Smooth muscle cell (in vitro differentiated cells): ENCODE results near the gene RAD51AP1. TPM values are rescaled to one million over a fixed set of nuclear protein-coding genes. Genes with fewer than 3 reads are reported as not detected.

Experiments used
- DNase-seq: peaks from one replicate; lab custom pipeline; 2025; ENCODE audit not compliant: unreplicated experiment; lab: John Stamatoyannopoulos, UW
- H2AFZ ChIP-seq: fragments of 200-600 bp; sonication (generic); 2 replicates; pipeline ENCODE4 v1.6.0; 2016; ENCODE audit warnings: antibody characterized with exemption, low read depth, mild to moderate bottlenecking
- H3F3A ChIP-seq: fragments of 200-600 bp; sonication (generic); 2 replicates; pipeline ENCODE4 v1.6.0; 2017; ENCODE audit warnings: antibody characterized with exemption, low read depth
- H3K27ac ChIP-seq: fragments of 200-600 bp; sonication (generic); 2 replicates; pipeline ENCODE4 v1.5.1; 2016; ENCODE audit warnings: low read depth, mild to moderate bottlenecking
- H3K27me3 ChIP-seq: fragments of 200-600 bp; sonication (generic); 2 replicates; pipeline ENCODE4 v1.6.1; 2016; ENCODE audit warnings: low read depth, mild to moderate bottlenecking
- H3K36me3 ChIP-seq: fragments of 200-600 bp; sonication (generic); 2 replicates; pipeline ENCODE4 v1.5.1; 2016; ENCODE audit warnings: low read depth
- H3K4me1 ChIP-seq: fragments of 200-600 bp; sonication (generic); 2 replicates; pipeline ENCODE4 v1.5.1; 2016; ENCODE audit warnings: low read depth
- H3K4me2 ChIP-seq: fragments of 200-600 bp; sonication (generic); 2 replicates; pipeline ENCODE4 v1.6.0; 2016; ENCODE audit warnings: mild to moderate bottlenecking
- H3K4me3 ChIP-seq: fragments of 200-600 bp; sonication (generic); 2 replicates; pipeline ENCODE4 v1.5.1; 2016; ENCODE audit warnings: mild to moderate bottlenecking
- H3K79me2 ChIP-seq: fragments of 200-600 bp; sonication (generic); 2 replicates; pipeline ENCODE4 v1.6.0; 2016; ENCODE audit warnings: low read depth, mild to moderate bottlenecking
- H3K9ac ChIP-seq: fragments of 200-600 bp; sonication (generic); 2 replicates; pipeline ENCODE4 v1.6.0; 2016; ENCODE audit warnings: low read depth
- H3K9me3 ChIP-seq: fragments of 200-600 bp; sonication (generic); replicated peaks from 2 replicates; pipeline ENCODE4 v1.5.1; 2016; ENCODE audit warnings: low read depth
- H4K20me1 ChIP-seq: fragments of 200-600 bp; sonication (generic); 2 replicates; pipeline ENCODE4 v1.6.0; 2016; ENCODE audit warnings: low read depth
- WGBS: methylation state at CpG from one replicate; pipeline ENCODE4 v1.1.7; 2016; ENCODE audit warnings: low lambda C conversion rate; 5-methylcytosine and 5-hydroxymethylcytosine counted together
- polyA plus RNA-seq: library from polyadenylated mRNA; unstranded; fragments of >200 nt; fragmentation: Nextera tagmentation; extraction: Ambion mirVana; gene quantifications from 2 replicates; pipeline ENCODE4 v1.2.1, GENCODE V29; 2016
- total RNA-seq: library from RNA; depleted of rRNA; stranded (reverse); fragments of >200 nt; gene quantifications from 2 replicates; pipeline ENCODE4 v1.2.3, GENCODE V29; 2014
- TF ChIP-seq, protein P1 (sequence below): fragments of 200-600 bp; sonication (generic); IDR thresholded peaks from 2 replicates; pipeline ENCODE4 v1.5.1; 2017; ENCODE audit warnings: borderline replicate concordance, mild to moderate bottlenecking, antibody characterized with exemption; ENCODE audit not compliant: insufficient read depth, poor library complexity, severe bottlenecking

RAD51AP1 gene
- total and polyA plus RNA-seq, 2 experiments from 2014 or later = 8.7 to 20.7 TPM

DNA sequence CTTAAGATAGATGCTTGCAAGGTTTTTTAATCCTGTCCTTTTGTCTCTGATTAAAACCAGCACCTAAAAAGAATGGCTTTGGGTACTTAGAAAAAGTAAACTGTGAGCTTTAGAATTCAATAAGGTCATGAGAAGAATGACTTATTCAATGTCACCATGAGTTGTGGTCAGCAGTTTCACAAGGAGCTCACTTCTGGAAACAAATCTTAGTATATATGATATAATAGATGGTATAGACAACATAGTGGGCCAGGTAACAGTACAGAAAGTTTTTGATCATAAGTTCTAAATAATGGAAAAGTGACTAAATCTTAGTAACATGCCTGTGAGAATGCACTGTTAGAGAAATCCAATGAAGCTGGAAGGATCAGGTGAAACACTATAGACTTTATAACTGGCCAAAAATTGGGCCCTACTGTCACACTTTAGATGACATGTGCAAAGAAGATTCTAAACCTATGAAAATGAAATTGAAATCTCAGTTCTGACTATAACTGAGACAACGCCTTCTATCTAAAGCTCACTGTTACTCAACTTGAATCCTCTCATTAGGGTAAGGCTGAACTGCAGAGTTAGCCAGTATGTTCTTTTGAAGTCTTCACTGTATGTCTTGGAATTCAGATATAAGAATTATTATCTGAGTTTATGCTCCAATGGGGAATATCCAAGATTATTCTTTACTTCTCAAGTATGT, 42.4 kb upstream of the RAD51AP1 start:
- Histone ChIP-seq H3F3A (no peaks in the 10 kb centered on the region), H3K4me2 (no peak overlapping the region), H3K27me3 (no peaks in the 10 kb centered on the region), H3K9ac (no peak overlapping the region), H3K36me3 (peaks cover 3% of the 10 kb centered on the region), H2AFZ (no peak overlapping the region), H3K4me3 (no peak overlapping the region), H3K79me2 (no peaks in the 10 kb centered on the region), H3K27ac (no peak overlapping the region), H3K9me3 (no peaks in the 10 kb centered on the region), H4K20me1 (no peaks in the 10 kb centered on the region), H3K4me1 (no peaks in the 10 kb centered on the region)
- WGBS = 100% methylated on average over 1 of the region's 1 CpG
- DNase-seq = no peak
- TF ChIP-seq, protein P1, sequence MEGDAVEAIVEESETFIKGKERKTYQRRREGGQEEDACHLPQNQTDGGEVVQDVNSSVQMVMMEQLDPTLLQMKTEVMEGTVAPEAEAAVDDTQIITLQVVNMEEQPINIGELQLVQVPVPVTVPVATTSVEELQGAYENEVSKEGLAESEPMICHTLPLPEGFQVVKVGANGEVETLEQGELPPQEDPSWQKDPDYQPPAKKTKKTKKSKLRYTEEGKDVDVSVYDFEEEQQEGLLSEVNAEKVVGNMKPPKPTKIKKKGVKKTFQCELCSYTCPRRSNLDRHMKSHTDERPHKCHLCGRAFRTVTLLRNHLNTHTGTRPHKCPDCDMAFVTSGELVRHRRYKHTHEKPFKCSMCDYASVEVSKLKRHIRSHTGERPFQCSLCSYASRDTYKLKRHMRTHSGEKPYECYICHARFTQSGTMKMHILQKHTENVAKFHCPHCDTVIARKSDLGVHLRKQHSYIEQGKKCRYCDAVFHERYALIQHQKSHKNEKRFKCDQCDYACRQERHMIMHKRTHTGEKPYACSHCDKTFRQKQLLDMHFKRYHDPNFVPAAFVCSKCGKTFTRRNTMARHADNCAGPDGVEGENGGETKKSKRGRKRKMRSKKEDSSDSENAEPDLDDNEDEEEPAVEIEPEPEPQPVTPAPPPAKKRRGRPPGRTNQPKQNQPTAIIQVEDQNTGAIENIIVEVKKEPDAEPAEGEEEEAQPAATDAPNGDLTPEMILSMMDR = no peak

DNA sequence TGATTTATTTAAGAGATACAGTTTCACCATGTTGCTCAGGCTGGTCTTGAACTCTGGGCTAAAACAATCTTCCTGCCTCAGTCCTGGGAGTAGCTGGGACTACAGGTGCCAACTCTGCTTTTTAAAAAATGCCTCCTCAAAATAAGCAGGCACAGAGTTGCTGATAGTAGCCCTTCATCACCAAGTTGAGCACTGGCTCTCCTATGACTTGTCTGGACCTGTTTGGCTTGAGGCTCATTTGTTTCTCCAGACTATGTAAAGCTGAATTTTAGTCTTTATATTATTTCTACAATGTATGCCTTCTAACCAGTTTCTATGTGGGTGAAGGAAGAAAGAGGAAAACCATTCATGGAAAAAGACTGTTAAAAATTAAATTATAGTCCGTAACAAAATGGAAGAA, 39.5 kb upstream of the RAD51AP1 start:
- Histone ChIP-seq H2AFZ (no peak overlapping the region), H3K4me2 (no peak overlapping the region), H3K4me1 (no peaks in the 10 kb centered on the region), H3K27ac (no peak overlapping the region), H3F3A (no peaks in the 10 kb centered on the region), H4K20me1 (no peaks in the 10 kb centered on the region), H3K79me2 (no peaks in the 10 kb centered on the region), H3K9ac (no peak overlapping the region), H3K27me3 (no peaks in the 10 kb centered on the region), H3K4me3 (no peak overlapping the region), H3K36me3 (peaks cover 6% of the 10 kb centered on the region), H3K9me3 (no peaks in the 10 kb centered on the region)
- TF ChIP-seq, protein P1 = no peak
- DNase-seq = no peak
- 95% methylated on average over 1 of the region's 1 CpG for WGBS

DNA sequence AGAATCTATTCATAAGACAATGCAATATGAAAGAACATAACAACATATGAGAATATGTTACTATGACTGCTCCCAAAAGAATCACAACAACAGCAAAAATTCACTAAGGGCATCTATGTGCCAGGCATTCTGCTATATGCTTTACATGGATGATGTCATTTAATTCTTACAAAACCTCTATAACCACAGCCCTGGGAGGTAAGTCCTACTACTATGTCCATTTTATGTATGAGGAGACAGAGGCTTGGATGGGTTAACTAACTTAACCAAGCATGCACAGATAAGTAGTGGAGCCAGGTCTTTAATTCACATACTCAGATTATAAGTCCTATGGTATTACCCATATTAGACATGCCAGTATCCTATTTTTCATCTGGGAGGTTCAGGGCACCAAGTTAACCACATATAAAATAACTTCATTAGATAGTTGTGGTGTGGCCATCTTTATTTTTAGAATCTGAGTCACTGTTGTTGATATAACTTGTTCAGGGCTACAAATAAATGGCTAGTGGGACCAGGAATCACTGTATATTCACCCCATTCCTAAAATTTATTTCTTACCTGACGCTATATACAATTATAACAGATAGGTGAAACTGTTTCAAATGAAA, 33.2 kb upstream of the RAD51AP1 start:
- peak overlapping the region; percentile 12 for H3K4me2 ChIP-seq
- no peaks in the 10 kb centered on the region for H3K27me3 ChIP-seq
- no peak overlapping the region for H3K9ac ChIP-seq
- H3K9me3 ChIP-seq = no peaks in the 10 kb centered on the region
- H3K4me1 ChIP-seq = no peaks in the 10 kb centered on the region
- peaks cover 3% of the 10 kb centered on the region for H3K36me3 ChIP-seq
- H3K79me2 ChIP-seq = no peaks in the 10 kb centered on the region
- H3F3A ChIP-seq = no peaks in the 10 kb centered on the region
- DNase-seq = no peak
- TF ChIP-seq, protein P1 = no peak
- peak overlapping the region; percentile 65 for H3K27ac ChIP-seq
- no peaks in the 10 kb centered on the region for H4K20me1 ChIP-seq
- H2AFZ ChIP-seq = no peak overlapping the region
- WGBS = 100% methylated on average over 1 of the region's 1 CpG
- H3K4me3 ChIP-seq = no peak overlapping the region
